ENCODE measurements around the gene CPE. TPM values are rescaled to one million over a fixed set of nuclear protein-coding genes. Genes with fewer than 3 reads are reported as not detected.

Gene CPE
- total RNA-seq, 4 donors from 2014 or later, result 23.6 to 31.3 (median 25.8) TPM

DNA sequence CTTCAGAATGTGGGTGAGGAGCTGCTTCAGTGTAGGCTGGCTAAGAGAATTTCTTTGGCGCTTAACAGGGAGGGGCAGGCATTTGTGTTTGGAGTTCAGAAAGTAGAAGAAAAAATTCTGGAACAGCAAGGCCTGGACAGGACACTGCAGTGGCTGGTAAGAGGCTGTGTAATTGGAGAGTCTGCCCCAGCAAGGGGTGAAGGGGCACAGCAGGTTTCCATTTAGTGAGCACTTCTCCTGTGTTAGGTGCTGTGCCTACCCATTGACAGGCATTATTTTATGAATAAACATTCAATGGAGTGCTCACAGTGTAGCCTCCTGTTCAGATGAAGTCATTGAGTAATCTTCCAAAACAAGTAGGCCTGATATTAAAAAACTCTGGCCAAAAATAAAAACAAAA, 10.7 kb upstream of the CPE start:
- Histone ChIP-seq H3K4me3 (no peak overlapping the region), H3K36me3 (no peaks in the 10 kb centered on the region), H3K4me1 (no peaks in the 10 kb centered on the region), H3K27ac (no peak overlapping the region), H3K9me3 (no peaks in the 10 kb centered on the region), H3K27me3 (no peaks in the 10 kb centered on the region)
- TF ChIP-seq, protein P1, sequence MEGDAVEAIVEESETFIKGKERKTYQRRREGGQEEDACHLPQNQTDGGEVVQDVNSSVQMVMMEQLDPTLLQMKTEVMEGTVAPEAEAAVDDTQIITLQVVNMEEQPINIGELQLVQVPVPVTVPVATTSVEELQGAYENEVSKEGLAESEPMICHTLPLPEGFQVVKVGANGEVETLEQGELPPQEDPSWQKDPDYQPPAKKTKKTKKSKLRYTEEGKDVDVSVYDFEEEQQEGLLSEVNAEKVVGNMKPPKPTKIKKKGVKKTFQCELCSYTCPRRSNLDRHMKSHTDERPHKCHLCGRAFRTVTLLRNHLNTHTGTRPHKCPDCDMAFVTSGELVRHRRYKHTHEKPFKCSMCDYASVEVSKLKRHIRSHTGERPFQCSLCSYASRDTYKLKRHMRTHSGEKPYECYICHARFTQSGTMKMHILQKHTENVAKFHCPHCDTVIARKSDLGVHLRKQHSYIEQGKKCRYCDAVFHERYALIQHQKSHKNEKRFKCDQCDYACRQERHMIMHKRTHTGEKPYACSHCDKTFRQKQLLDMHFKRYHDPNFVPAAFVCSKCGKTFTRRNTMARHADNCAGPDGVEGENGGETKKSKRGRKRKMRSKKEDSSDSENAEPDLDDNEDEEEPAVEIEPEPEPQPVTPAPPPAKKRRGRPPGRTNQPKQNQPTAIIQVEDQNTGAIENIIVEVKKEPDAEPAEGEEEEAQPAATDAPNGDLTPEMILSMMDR (IDR thresholded peaks at IDR 0.05), result no peak
- TF ChIP-seq POLR2A (IDR thresholded peaks at IDR 0.05), result no peak
- no peak for DNase-seq

DNA sequence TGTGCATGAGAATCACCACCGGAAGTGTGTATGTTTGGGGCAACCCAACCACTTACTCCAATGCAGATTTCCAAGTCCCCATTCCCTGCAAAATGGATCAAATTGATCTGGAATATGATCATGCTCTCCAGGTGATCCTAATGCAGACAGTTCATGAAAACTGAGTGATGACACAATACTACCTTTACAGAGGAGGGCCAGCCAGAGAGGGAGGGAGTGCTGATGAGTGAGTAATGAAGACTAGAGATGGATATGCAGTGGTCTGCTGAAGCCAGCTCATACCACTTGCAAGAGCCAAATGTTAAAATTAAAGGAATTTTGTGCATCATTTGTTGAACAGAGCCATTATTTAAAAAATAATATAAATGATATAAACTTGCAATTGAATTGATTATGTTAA, 10.2 kb upstream of the CPE start:
- DNase-seq, result no peak
- Histone ChIP-seq H3K4me1 (no peaks in the 10 kb centered on the region), H3K27me3 (no peaks in the 10 kb centered on the region), H3K9me3 (no peaks in the 10 kb centered on the region), H3K27ac (no peak overlapping the region), H3K36me3 (no peaks in the 10 kb centered on the region), H3K4me3 (no peak overlapping the region)
- TF ChIP-seq, protein P1 (IDR thresholded peaks at IDR 0.05), result no peak
- no peak for TF ChIP-seq POLR2A (IDR thresholded peaks at IDR 0.05)

DNA sequence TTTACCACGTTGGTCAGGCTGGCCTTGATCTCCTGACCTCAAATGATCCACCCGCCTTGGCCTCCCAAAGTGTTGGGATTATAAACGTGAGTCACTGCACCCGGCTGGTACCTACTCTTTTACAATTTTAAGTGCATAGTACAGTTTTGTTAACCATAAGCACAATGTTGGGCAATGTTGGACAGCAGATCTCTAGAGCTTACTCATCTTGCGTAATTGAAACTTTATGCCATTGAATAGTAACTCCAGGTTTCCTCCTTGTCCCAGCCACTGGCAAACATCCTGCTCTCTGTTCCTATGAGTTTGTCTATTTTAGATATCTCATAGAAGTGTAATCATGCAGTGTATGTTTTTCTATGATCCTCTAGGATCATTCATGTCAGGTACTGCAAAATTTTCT, 9.3 kb upstream of the CPE start:
- DNase-seq, result peak in 1 of 3 donors; percentile 64
- TF ChIP-seq, protein P1 (IDR thresholded peaks at IDR 0.05), result no peak
- no peak for TF ChIP-seq POLR2A (IDR thresholded peaks at IDR 0.05)
- Histone ChIP-seq H3K36me3 (no peaks in the 10 kb centered on the region), H3K4me3 (no peak overlapping the region), H3K4me1 (no peaks in the 10 kb centered on the region), H3K27ac (no peak overlapping the region), H3K27me3 (no peaks in the 10 kb centered on the region), H3K9me3 (no peaks in the 10 kb centered on the region)

DNA sequence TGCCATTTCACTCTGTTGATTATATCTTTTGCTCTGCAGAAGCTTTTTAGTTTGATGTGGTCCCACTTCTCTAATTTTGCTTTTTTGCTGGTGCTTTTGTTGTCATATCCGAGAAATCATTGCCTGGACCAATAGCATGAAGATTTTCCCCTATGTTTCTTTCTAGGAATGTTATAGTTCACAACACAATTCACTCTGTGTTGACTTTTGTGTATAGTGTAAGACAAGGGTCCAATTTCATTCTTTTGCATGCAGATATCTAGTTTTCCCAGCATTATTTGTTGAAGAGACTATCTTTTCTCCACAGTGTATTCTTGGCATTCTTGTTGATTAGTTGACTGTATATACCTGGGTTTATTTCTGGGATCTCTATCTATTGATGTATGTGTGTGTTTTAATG, 8.3 kb upstream of the CPE start:
- no peaks in the 10 kb centered on the region for H3K9me3 ChIP-seq
- no peaks in the 10 kb centered on the region for H3K4me1 ChIP-seq
- TF ChIP-seq POLR2A (IDR thresholded peaks at IDR 0.05), result no peak
- TF ChIP-seq, protein P1 (IDR thresholded peaks at IDR 0.05), result no peak
- DNase-seq, result no peak
- H3K27ac ChIP-seq, result no peak overlapping the region
- H3K4me3 ChIP-seq, result no peak overlapping the region
- H3K27me3 ChIP-seq, result no peaks in the 10 kb centered on the region
- no peaks in the 10 kb centered on the region for H3K36me3 ChIP-seq

DNA sequence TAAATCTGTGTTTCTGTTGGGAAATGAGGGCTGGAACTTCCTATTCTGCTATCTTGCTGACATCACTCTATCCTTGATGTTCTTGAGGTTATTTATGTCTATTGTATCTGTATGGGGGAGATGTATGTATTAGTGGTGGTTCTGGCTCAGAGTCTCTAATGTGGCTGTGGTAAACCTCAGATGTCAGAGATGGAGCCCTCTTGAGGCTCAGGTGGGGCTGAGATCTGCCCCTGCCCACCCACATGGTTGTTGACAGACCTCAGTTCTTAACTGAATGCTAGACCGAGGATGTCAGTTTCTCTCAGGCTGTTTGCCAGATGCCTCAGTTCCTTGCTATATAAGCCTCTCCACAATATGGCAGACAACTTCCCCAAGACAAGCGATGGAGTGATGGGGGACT, 3.3 kb upstream of the CPE start:
- H3K4me1 ChIP-seq, result peaks cover 0 to 6% (median 0%) of the 10 kb centered on the region in 4 donors
- no peak for TF ChIP-seq POLR2A (IDR thresholded peaks at IDR 0.05)
- TF ChIP-seq, protein P1 (IDR thresholded peaks at IDR 0.05), result no peak

DNA sequence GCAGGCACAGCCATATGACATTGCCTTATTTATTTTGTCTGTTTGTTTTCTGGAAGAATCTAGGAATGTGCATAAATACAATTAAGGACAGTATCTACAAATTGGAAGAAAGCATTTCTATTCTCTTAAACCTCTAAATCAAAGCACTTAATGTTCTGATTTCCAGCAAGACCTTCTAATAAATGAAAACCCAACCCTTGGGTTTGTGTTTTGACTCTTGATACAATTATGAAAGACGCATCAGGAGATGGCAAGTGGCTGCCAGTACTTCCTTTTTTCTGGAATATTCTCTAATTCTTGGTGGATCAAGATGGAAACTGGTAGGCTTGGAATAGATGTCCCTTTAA, 437 bp upstream of the CPE start:
- peak overlapping the region in 3 of 4 donors; percentile 40 to 63 (median 59) for H3K4me3 ChIP-seq

More for the DNA sequence above, 3.3 kb upstream of the CPE start:
- no peak for DNase-seq
- Histone ChIP-seq H3K4me3 (no peak overlapping the region), H3K9me3 (no peaks in the 10 kb centered on the region), H3K27me3 (no peaks in the 10 kb centered on the region), H3K36me3 (no peaks in the 10 kb centered on the region), H3K27ac (no peak overlapping the region)

More for the DNA sequence above, 437 bp upstream of the CPE start:
- no peak for DNase-seq
- Histone ChIP-seq H3K36me3 (no peaks in the 10 kb centered on the region), H3K4me1 (peaks cover 0 to 6% (median 0%) of the 10 kb centered on the region in 4 donors), H3K9me3 (no peaks in the 10 kb centered on the region), H3K27ac (peak overlapping the region in 1 of 4 donors; percentile 56), H3K27me3 (no peaks in the 10 kb centered on the region)
- TF ChIP-seq POLR2A (IDR thresholded peaks at IDR 0.05), result no peak
- TF ChIP-seq, protein P1 (IDR thresholded peaks at IDR 0.05), result no peak
